Right atrium auricular region (tissue), 2 donors: ENCODE data around the gene DNAH7. TPM values are rescaled to one million over a fixed set of nuclear protein-coding genes. Genes with fewer than 3 reads are reported as not detected.
A peak's percentile ranks its signal among the peaks of the same experiment; 100 is the strongest.

ENCODE experiments used
- DNase-seq: peaks from one replicate; pipeline ENCODE4 v3.0.0-alpha.2; 2019; ENCODE audit warnings: low spot score
- H3K27ac ChIP-seq, 2 donors: fragments of 200-600 bp; sonication (generic); 1 replicate in 1 of 2; 2 replicates in 1 of 2; pipeline ENCODE4 v1.5.1; 2016 to 2019
- H3K27me3 ChIP-seq, 2 donors: fragments of 200-600 bp; sonication (generic); one replicate each; pipeline versions ENCODE4 v1.5.1 to v1.6.0; 2017 to 2019
- H3K36me3 ChIP-seq: fragments of 200-600 bp; sonication (generic); one replicate; pipeline ENCODE4 v1.5.1; 2016
- H3K4me1 ChIP-seq, 2 donors: fragments of 200-600 bp; sonication (generic); one replicate each; pipeline versions ENCODE4 v1.5.1 to v1.6.0; 2017 to 2019
- H3K4me3 ChIP-seq, 2 donors: fragments of 200-600 bp; sonication (generic); 1 replicate in 1 of 2; 2 replicates in 1 of 2; pipeline ENCODE4 v1.5.1; 2017 to 2019; ENCODE audit warnings: mild to moderate bottlenecking in 1 of 2, moderate library complexity in 1 of 2
- H3K9me3 ChIP-seq, 2 donors: fragments of 200-600 bp; sonication (generic); one replicate each; pipeline ENCODE4 v1.5.1; 2019
- total RNA-seq, 2 donors: library from RNA; depleted of rRNA; stranded (reverse); fragments of >200 nt; gene quantifications; one replicate each; pipeline ENCODE4 v1.1.0, GENCODE V29; 2016
- TF ChIP-seq, protein P1 (sequence below), 2 donors: fragments of 200-600 bp; sonication (generic); IDR thresholded peaks; one replicate each; pipeline ENCODE4 v1.5.1; 2019; ENCODE audit warnings: antibody characterized with exemption in 2 of 2

The DNAH7 gene
- under 1 TPM; 0.16 to 0.52 TPM for total RNA-seq

- peak within 1 kb of the TSS; percentile 26 to 45 for H3K27ac ChIP-seq
- TF ChIP-seq, protein P1, sequence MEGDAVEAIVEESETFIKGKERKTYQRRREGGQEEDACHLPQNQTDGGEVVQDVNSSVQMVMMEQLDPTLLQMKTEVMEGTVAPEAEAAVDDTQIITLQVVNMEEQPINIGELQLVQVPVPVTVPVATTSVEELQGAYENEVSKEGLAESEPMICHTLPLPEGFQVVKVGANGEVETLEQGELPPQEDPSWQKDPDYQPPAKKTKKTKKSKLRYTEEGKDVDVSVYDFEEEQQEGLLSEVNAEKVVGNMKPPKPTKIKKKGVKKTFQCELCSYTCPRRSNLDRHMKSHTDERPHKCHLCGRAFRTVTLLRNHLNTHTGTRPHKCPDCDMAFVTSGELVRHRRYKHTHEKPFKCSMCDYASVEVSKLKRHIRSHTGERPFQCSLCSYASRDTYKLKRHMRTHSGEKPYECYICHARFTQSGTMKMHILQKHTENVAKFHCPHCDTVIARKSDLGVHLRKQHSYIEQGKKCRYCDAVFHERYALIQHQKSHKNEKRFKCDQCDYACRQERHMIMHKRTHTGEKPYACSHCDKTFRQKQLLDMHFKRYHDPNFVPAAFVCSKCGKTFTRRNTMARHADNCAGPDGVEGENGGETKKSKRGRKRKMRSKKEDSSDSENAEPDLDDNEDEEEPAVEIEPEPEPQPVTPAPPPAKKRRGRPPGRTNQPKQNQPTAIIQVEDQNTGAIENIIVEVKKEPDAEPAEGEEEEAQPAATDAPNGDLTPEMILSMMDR (IDR thresholded peaks at IDR 0.05): peak in 1 of 2 donors; percentile 37
- no peaks in the 10 kb centered on the region for H3K36me3 ChIP-seq
- H3K9me3 ChIP-seq: no peaks in the 10 kb centered on the region
- H3K27me3 ChIP-seq: no peaks in the 10 kb centered on the region
- peaks cover 0 to 7% of the 10 kb centered on the region in 2 donors for H3K4me1 ChIP-seq
- peak within 1 kb of the TSS; percentile 78 to 93 for H3K4me3 ChIP-seq
- peak; percentile 89 for DNase-seq
These were observed at the start of gene DNAH7 for GRCh38 chr2:196068271-196069209. Gene DNAH7 (minus strand): TSS chr2:196068837. CDS start chr2:196068711, 126 bp downstream.

DNA sequence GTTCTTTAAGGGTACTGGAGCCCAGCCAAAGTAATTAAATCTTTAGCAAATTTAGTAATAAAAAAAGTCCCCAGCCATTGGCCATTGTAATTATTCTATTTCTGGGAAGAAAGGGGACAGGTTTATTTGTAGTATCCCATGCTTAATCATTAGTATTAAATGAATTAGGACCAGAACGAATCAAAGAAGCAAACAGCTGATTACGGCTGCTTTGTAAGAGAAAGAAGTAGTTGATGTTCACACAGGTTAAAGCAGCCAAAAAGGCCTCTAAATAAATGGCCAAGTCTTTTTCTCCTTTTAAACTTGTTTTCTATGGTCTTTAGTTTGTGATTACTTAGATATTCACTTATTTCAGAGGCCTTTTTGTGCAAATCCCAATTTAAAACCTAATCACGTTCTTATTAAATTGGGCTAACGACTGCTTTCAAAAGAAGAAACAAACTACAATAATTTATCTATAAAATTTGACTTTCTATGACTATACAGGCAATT lies 48.6 kb upstream of the DNAH7 start:
- no peak overlapping the region for H3K27ac ChIP-seq
- H3K9me3 ChIP-seq: no peaks in the 10 kb centered on the region
- no peak for DNase-seq
- TF ChIP-seq, protein P1 (IDR thresholded peaks at IDR 0.05): no peak
- H3K4me1 ChIP-seq: no peaks in the 10 kb centered on the region
- no peak overlapping the region for H3K4me3 ChIP-seq
- no peaks in the 10 kb centered on the region for H3K36me3 ChIP-seq
- no peaks in the 10 kb centered on the region for H3K27me3 ChIP-seq

DNA sequence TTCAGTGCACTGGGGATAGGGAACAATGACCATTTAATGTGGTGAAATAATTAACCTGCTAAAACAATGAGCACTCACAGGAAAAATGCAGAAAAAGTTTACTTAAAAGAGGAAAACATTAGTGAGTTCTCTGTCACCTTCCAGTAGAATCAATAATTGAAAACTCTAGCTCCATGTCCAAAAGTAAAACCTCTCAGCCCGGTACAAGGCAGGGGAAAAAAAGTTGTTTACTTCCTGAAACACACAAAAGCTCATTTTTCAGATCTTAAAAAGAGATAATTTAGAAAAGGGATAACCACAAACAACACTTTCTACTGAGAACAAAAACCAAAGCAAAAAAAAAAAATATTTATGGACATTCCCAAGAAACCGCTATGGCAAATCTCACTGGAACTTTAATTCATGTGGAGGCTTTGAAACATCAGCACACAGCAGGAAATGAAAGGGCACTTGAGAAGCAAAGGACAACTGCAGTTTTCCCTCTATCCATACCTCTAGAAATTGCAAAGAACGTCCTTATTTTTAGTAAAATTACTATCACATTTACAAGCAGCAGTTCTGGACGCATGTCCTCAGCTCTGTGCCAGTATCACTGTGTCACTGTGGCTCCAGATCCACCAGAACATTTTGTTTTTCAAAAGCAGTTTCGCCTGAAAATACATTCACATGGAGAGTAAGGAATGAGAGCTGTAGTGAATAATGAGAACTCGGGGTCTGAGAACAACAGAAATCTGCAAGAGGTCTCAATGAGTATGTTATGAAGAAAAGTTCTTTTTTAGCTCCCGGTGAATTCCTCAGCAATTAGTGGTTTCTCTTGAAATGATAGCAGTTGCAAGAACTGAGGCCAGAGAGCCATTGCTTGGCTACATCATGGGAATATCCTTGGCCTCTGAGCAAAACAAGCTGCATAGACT lies 44.7 kb upstream of the DNAH7 start:
- H3K36me3 ChIP-seq: no peaks in the 10 kb centered on the region
- H3K4me1 ChIP-seq: no peaks in the 10 kb centered on the region
- no peaks in the 10 kb centered on the region for H3K9me3 ChIP-seq
- TF ChIP-seq, protein P1 (IDR thresholded peaks at IDR 0.05): no peak
- peak overlapping the region; percentile 28 to 69 for H3K27ac ChIP-seq
- no peak for DNase-seq
- no peaks in the 10 kb centered on the region for H3K27me3 ChIP-seq
- H3K4me3 ChIP-seq: no peak overlapping the region

- no peaks in the 10 kb centered on the region for H3K27me3 ChIP-seq
- no peaks in the 10 kb centered on the region for H3K36me3 ChIP-seq
- no peaks in the 10 kb centered on the region for H3K9me3 ChIP-seq
- peak overlapping the region; percentile 28 to 69 for H3K27ac ChIP-seq
- DNase-seq: no peak
- TF ChIP-seq, protein P1 (IDR thresholded peaks at IDR 0.05): no peak
- H3K4me1 ChIP-seq: no peaks in the 10 kb centered on the region
- no peak overlapping the region for H3K4me3 ChIP-seq
These were observed 43.9 kb upstream of the DNAH7 start for GRCh38 chr2:196112418-196113034.

DNA sequence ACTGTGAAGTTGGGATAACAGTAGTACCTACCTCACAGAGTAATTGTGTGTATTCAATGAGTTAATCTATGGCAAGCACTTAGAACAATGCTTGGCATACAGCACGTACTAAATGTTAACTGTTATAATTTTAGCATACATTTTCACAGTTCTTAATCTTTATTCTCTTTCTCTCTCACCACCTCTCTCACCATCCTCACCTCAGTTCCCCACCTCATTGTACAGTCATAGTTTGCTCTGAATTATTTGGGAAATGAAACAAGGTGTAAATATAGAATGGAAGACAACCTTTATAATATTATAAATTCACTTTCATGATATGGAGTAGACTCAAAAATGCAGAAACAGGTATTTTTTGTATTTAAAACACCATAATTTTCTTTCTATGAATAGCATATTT lies 40.0 kb upstream of the DNAH7 start:
- Histone ChIP-seq H3K4me1 (no peaks in the 10 kb centered on the region), H3K4me3 (no peak overlapping the region), H3K9me3 (no peaks in the 10 kb centered on the region), H3K27me3 (no peaks in the 10 kb centered on the region), H3K36me3 (no peaks in the 10 kb centered on the region), H3K27ac (no peak overlapping the region)
- no peak for DNase-seq
- TF ChIP-seq, protein P1 (IDR thresholded peaks at IDR 0.05): no peak
